ENCODE results near the gene TSACC.

TSACC gene

DNA sequence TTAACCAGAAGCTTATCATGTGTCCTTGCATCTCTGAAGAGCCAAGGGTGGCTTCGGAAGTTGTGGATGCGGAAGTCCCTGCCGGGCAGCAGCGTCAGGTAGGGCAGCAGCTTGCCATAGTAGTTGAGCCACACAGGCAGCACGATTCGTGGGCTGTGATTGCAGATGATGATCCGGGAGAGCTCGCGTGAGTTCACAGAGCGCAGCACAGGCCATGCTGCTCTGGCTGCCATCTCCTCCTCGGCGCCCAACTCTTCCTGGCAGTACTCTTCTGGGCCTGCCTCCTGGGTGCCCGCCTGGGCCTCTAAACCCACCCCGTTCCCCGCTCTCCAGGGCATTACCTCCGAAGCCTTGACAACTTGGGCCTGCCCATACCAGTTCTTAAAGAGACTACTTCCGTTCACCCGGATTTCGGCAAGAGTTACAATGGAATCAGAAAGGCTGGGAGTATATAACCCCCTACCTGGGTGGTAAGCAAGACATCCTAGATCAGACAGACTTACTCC is 39.4 kb upstream of the TSACC start, which contains the start of gene VHLL:
VHLL (minus strand) TSS at position 456 of the 506 bp plus-strand sequence; CDS start at position 338, 118 bp downstream.
- TF ChIP-seq, protein P1, sequence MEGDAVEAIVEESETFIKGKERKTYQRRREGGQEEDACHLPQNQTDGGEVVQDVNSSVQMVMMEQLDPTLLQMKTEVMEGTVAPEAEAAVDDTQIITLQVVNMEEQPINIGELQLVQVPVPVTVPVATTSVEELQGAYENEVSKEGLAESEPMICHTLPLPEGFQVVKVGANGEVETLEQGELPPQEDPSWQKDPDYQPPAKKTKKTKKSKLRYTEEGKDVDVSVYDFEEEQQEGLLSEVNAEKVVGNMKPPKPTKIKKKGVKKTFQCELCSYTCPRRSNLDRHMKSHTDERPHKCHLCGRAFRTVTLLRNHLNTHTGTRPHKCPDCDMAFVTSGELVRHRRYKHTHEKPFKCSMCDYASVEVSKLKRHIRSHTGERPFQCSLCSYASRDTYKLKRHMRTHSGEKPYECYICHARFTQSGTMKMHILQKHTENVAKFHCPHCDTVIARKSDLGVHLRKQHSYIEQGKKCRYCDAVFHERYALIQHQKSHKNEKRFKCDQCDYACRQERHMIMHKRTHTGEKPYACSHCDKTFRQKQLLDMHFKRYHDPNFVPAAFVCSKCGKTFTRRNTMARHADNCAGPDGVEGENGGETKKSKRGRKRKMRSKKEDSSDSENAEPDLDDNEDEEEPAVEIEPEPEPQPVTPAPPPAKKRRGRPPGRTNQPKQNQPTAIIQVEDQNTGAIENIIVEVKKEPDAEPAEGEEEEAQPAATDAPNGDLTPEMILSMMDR (IDR thresholded peaks at IDR 0.05; ENCODE audit: control extremely low read depth, extremely low read depth, low read depth, missing control alignments) = no peak
- POLR2A ChIA-PET = no interaction called here
- no peak for DNase-seq (ENCODE audit: extremely low spot score)
- CTCF ChIA-PET = no interaction called here

DNA sequence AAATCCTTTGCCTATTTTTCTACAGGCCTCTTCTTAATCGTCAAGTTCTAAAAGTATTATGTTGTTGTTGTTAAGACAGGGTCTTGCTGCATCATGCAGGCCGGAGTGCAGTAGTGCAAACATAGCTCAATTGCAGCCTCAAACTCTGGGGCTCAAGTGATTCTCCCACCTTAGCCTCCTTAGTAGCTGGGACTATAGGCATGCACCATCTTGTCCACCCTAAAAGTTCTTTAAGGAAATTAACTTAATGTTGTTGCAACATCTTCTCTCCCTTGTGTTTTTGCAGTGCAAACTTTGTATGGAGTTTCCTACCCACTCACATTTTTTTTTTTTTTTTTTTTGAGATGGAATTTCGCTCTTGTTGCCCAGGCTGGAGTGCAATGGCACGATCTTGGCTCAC is 35.1 kb upstream of the TSACC start:
- DNase-seq (ENCODE audit: extremely low spot score) = no peak
- CTCF ChIA-PET = no interaction called here
- TF ChIP-seq, protein P1 (IDR thresholded peaks at IDR 0.05; ENCODE audit: control extremely low read depth, extremely low read depth, low read depth, missing control alignments) = no peak
- POLR2A ChIA-PET = no interaction called here

DNA sequence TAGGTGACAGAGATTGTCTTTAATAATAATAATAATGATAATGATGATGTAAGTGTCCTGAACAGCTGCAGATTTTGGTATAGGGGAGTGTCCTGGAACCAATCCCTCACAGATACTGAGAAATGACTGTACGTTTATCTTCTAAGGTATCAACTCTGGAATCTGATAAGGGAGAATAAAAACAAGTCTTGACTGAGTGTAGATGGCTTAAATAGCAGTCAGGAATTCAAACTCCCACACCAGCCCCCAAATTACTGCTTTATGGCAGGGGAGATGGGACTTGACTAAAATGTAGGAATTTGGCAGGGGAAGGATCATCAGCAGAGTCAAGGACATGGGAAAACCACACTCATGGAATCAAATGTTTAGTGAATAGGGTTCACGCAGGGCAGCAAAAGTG is 33.1 kb upstream of the TSACC start:
- no peak for DNase-seq (ENCODE audit: extremely low spot score)
- TF ChIP-seq, protein P1 (IDR thresholded peaks at IDR 0.05; ENCODE audit: control extremely low read depth, extremely low read depth, low read depth, missing control alignments) = no peak
- ChIA-PET CTCF (interaction anchor here (0.7 to 1.1 kb wide), 3 partner anchors 11 to 28 kb away, joined by 3 read pairs; no protein-coding TSS in a partner anchor), POLR2A (no interaction called here)

DNA sequence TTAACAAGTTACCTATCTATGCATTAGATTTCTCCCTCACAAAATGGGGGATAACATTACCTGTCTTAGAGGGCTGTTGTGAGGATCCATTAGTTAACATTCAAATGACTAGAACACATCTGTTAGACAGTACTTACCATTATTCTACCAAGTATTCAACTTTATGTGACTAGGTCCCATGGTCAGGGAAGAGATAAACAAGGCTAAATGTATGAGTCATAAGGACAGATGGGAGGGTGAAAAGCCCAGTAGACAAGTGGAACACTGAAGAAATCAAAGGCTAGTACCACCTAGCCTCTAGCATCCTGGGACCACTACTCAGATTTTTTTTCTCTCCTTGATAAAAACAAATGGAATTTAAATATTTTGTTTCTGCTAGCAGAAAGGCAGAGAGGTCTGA is 30.2 kb upstream of the TSACC start:
- CTCF ChIA-PET = interaction anchor here (2.6 kb wide), 1 partner anchor 10 kb away, joined by 21 read pairs; no protein-coding TSS in a partner anchor
- TF ChIP-seq, protein P1 (IDR thresholded peaks at IDR 0.05; ENCODE audit: control extremely low read depth, extremely low read depth, low read depth, missing control alignments) = no peak
- POLR2A ChIA-PET = no interaction called here
- DNase-seq (ENCODE audit: extremely low spot score) = no peak

DNA sequence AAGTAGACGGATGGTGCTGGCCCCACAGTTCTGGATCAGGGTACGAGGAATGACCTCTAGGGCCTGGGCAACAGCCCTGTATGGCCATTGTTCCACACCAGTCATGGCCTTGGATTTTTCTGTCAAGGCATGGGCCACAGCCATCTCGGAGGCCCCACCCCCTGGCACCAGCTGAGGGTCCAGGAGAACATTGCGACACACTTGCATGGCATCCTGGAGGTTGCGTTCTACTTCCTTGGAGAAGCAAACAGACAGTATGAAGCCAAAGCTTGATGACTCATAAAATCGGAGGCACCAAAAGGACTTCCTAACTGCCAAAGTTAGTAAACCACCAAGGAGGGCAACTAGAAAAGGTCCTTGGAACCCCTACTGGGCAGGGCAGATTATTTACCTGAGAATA is 27.4 kb upstream of the TSACC start:
- ChIA-PET POLR2A (no interaction called here), CTCF (interaction anchor here (1.0 to 2.9 kb wide), 2 partner anchors 22 to 211 kb away, joined by 3 to 9 read pairs; no protein-coding TSS in a partner anchor)
- DNase-seq (ENCODE audit: extremely low spot score) = peak; percentile 2
- TF ChIP-seq, protein P1 (IDR thresholded peaks at IDR 0.05; ENCODE audit: control extremely low read depth, extremely low read depth, low read depth, missing control alignments) = no peak

DNA sequence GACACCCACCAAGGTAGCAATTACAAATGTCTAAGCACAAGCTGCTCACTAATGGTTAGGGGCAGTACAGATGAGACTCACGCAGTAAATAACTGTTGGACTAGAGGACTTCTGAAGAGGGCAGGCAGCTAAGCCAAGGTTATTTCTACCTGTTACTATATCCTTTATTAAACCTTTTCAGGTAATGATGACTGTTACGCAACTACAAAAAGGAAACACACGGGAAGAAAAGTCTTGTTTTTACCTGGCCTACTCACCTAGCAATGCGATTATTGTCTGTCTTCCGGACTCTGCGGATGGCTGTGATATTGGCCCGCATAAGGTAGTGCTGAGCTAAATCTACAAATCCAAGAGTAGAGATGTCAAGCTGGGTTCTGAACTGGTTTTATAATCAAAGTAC is 21.4 kb upstream of the TSACC start:
- CTCF ChIA-PET = interaction anchor here (0.6 to 4.5 kb wide), 7 partner anchors 10 to 227 kb away, joined by 3 to 23 read pairs (median 4); partner anchors contain the start of genes SMG5 and TMEM79
- POLR2A ChIA-PET = no interaction called here

More for the DNA sequence above, 21.4 kb upstream of the TSACC start:
- DNase-seq (ENCODE audit: extremely low spot score) = no peak
- TF ChIP-seq, protein P1 (IDR thresholded peaks at IDR 0.05; ENCODE audit: control extremely low read depth, extremely low read depth, low read depth, missing control alignments) = no peak

All from GM10248 (cell line).